GM18907 (cell line): ENCODE data around the gene RPL26.
"Not testable (repeated sequence)": the region's sequence is repeated elsewhere in the genome, so short reads cannot be mapped to it uniquely, and the experiment has no call there.

Source experiments
- ATAC-seq: cut with Tn5 transposase; IDR thresholded peaks from one replicate; pipeline ENCODE4 v1.9.1; 2021; ENCODE audit warnings: mild to moderate bottlenecking, moderate library complexity; ENCODE audit not compliant: unreplicated experiment

RPL26 gene

DNA sequence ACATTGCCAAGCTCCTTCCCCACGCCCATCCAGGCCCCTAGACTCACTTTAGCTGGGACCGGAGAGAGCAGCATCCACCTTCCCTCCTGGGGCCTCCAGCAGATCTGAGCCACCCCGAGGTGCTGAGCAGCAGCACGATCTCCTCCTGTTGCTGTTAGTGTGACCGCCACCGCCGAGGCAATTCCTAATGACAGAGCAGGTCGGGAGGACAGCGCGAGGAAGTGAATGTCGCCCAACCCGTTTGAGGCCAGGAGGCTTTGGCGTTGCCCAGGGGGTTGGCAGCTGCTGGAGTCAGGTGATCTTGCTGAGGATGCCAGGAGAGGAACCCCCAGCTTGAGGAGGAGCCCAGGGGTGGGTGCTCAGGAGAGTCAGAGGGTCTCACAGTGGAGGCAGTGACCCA lies 14.6 kb upstream of the RPL26 start, which contains the start of gene RNF222:
Gene RNF222 (minus strand): TSS at position 192 of the 400 bp plus-strand sequence. CDS start 4,366 bp downstream, outside the sequence.
- no peak for ATAC-seq

DNA sequence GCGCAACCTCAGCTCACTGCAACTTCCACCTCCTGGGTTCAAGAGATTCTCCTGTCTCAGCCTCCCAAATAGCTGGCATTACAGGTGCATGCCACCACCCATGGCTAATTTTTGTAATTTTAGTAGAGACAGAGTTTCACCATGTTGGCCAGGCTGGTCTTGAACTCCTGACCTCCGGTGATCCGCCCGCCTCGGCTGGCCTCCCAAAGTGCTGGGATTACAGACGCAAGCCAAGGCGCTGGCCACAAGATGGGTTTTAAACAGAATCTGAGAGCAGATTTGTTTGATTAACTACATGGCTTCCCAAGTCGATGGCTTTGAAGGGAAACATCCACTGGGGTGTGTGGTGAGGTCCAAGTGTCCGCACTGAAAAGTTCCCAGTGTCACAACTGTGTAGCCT lies 11.5 kb upstream of the RPL26 start:
- not testable (repeated sequence) for ATAC-seq

- ATAC-seq = no peak
Observed at GRCh38 chr17:8393470-8394231, 10.7 kb upstream of the RPL26 start.

GRCh38 chr17:8392674-8393469 lies 9.9 kb upstream of the RPL26 start:
- ATAC-seq = no peak

- no peak for ATAC-seq
Observed at GRCh38 chr17:8392274-8392673, 9.3 kb upstream of the RPL26 start.

GRCh38 chr17:8391711-8392110 lies 8.7 kb upstream of the RPL26 start:
- no peak for ATAC-seq

DNA sequence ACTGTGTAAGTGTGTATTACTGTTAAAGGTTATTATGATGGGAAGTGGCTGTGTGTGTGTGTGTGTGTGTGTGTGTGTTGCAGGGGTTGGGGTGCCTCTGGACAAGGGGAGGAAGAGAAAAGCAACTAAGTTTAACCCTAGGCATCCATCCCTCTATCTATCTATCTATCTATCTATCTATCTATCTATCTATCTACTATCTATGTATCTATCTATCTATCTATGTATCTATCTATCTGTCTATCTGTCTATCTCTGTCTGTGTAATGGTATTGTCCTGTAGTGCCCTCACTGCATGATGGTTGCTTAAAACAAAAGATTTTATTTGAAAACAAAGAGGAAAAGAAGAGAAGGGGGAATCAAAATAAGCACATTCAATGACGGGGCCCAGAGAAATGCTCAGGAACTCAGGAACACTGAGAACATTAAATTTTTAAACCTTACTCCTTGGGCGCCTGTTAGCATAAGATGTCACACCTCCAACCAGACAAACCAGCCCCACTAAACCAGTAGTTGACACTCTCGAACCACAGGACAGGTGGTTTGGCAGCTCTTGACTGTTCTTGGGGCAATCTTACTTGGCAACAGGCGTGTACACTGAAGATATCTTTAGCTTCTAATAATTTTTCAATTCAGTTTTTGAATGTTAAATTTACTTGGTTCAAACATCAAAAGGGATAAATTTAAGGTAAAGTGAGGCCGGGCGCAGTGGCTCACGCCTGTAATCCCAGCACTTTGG lies 5.1 kb upstream of the RPL26 start:
- no peak for ATAC-seq

DNA sequence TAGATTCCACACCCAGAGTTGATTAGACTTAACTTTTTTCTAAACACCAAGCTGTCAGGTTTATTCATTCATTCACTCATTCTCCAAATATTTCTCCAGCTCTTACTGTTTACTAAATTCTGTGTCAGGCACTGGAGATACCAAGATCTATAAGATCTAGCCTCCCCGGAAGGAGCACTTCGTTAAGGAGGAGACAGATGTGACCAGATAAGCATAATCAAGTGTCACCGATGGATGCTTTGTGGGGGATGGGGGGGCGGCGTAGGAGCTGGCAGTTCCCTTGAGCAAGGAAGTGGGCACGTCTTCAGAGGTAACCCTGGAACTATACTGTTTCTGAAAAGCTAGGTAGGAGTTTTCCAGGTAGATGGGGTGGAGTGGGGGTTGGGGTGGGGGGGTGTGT lies 3.8 kb upstream of the RPL26 start:
- ATAC-seq = no peak

DNA sequence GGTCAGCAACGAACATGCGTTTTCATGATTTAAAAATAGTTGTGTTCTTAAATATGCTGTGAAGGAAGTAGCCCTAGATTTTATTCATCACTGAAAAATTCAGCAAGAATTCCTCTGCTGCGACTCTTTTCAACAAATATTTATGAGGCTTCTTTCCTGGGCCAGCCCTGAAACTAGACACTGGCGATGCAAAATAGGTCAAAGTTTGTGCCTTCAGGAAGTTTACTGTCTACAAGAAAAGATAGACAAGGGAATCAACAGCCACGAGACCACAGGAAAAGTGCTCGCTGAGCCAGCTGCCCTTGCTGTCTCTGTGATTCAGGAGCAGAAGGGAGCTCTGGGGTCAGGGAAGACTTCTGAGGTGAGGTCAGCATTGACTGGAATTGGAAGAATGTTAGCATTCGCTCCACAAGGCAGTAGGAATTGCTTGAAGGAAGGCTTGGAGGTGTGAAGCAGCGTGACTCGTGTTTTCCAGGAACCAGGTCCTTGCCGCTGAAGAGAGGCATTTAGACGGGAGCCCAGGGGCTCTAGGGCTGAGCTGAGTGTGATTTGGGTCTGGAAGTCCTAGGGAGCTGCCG lies 1.9 kb upstream of the RPL26 start:
- ATAC-seq = no peak

- ATAC-seq = no peak
Observed at GRCh38 chr17:8382880-8383142, 182 bp downstream of the RPL26 start.

DNA sequence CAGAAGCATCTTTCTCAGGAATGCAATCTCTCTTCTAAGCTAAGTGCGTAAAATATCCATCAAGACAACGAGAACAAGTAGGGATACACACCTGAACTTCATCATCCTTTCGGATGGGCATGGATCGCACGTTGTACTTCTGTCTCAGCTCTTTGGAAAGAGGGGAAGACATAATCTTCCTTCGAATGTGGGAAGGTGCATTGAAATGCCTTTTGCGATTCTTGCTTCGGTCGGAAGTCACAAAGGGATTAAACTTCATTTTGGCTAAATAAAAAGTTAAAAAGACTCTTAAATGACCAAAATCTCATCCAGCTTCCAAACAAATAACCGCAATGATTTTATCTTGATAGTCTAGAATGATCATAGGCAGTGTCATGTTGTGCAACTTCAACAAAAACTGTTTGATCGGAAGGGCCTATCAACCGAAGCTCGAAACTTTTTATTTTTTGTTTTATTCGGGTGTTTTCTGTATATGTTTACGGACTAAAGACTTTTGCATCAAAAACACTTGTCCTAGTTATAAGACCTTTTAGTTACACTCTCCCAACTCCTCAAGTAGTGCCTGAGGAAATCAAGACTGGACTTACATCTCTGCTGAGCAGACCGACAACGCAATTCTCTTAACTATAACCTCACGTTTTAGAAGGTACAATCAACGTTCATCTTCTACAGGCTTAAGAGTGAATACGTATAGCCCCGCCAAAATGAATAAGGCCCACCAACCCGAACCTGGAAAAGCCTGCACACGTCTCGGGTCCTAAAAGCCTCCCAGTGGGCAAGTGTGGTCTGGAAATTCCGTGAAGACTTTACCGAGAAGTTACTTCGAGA lies 727 bp downstream of the RPL26 start:
- no peak for ATAC-seq

DNA sequence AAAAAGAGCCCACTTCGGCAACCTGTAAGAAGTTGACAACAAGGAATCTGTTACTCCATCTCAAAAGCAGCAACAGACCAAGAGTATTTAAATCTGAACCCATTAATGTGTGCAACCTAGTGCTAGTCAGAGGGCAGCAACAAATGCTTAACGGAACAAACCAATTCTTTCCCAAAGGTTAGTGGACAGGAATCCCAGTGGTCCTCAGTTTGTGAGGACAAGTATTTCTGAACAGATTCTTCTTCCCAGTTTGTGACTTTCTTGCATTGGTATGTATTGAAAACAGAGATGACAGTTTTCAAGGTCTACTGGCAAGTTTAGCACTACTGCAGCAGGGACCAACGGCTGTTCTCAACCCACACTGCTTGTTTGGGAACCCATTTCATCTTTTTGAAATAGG lies 2.9 kb downstream of the RPL26 start:
- ATAC-seq = no peak

DNA sequence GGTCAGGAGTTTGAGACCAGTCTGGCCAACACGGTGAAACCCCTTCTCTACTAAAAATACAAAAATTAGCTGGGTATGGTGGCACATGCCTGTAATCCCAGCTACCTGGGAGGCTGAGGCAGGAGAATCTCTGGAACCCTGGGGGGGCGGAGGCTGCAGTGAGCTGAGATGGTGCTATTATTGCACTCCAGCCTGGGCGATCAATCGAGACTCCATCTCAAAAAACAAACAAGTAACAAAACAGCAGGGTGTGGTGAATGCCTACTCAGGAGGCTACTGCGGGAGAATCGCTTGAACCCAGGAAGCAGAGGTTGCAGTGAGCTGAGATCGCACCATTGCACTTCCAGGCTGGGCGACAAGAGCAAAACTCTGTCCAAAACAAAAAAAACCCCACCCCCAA lies 4.9 kb downstream of the RPL26 start:
- ATAC-seq = not testable (repeated sequence)

- no peak for ATAC-seq
Observed at GRCh38 chr17:8377422-8377821, 5.6 kb downstream of the RPL26 start.

- peak; percentile 85 for ATAC-seq
Observed at GRCh38 chr17:8376271-8377067, 6.5 kb downstream of the RPL26 start, which contains the start of gene KRABD2. TSS of gene KRABD2 (minus strand) at chr17:8376704.

DNA sequence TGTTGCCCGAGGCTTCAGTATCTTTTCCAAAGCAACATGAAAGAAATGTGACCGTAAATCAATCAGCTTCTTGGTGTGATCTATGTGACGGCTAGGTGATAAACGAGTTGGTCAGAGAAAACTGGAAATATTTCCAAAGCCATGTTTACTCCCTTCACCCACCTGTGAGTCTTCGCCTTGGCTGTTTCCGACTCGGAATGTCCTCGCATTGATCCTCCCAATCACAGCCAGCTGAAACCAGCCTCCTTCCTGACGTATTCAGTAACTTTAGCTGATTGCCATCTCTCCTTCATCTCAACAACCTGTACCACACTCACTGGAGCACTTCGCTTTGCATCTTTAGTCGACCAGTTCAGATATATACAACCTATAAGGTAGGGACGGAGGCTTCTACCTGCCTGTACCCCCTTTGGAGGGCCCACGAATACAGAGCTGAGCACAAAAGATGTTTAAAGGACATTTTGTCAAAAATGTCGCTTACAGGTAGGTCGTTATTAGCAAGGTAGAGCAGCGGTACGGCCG lies 7.2 kb downstream of the RPL26 start:
- ATAC-seq = no peak

DNA sequence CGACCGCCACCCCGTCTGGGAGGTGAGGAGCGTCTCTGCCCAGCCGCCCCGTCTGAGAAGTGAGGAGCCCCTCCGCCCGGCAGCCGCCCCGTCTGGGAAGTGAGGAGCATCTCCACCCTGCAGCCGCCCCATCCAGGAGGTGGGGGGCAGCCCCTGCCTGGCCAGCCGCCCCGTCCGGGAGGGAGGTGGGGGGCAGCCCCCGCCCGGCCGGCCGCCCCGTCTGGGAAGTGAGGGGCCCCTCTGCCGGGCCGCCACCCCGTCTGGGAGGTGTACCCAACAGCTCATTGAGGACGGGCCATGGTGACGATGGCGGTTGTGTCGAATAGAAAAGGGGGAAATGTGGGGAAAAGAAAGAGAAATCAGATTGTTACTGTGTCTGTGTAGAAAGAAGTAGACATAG lies 9.1 kb downstream of the RPL26 start:
- ATAC-seq = not testable (repeated sequence)

GRCh38 chr17:8372422-8372821 lies 10.6 kb downstream of the RPL26 start:
- no peak for ATAC-seq

- ATAC-seq = no peak
Observed at GRCh38 chr17:8371786-8372185, 11.2 kb downstream of the RPL26 start.
